ENCODE results near the gene ELF2.
"Not testable (repeated sequence)": the region's sequence is repeated elsewhere in the genome, so short reads cannot be mapped to it uniquely, and the experiment has no call there.

Gene ELF2

GRCh38 chr4:139024686-139025085, 152.3 kb downstream of the ELF2 start:
- no peak for DNase-seq (ENCODE audit: low read depth in 2 of 2)

DNA sequence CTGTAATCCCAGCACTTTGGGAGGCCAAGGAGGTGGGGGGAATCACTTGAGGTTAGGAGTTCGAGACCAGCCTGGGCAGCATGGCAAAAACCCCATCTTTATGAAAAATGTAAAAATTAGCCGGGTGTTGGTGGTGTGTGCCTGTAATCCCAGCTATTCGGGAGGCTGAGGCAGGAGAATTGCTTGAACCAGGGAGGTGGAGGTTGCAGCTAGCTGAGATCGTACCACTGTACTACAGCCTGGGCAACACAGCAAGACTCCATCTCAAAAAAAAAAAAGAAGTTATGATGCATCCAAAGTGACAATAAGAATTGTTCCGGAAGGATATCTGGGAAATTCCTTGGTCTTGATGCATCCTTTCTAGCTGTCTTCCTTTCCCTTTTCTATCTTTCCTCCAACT, 154.2 kb downstream of the ELF2 start:
- no peak for DNase-seq (ENCODE audit: low read depth in 2 of 2)

- DNase-seq (ENCODE audit: low read depth in 2 of 2), result not testable (repeated sequence)
Measured at GRCh38 chr4:139021071-139021470, 155.9 kb downstream of the ELF2 start.

GRCh38 chr4:139020384-139020783, 156.6 kb downstream of the ELF2 start:
- DNase-seq (ENCODE audit: low read depth in 2 of 2), result no peak

DNA sequence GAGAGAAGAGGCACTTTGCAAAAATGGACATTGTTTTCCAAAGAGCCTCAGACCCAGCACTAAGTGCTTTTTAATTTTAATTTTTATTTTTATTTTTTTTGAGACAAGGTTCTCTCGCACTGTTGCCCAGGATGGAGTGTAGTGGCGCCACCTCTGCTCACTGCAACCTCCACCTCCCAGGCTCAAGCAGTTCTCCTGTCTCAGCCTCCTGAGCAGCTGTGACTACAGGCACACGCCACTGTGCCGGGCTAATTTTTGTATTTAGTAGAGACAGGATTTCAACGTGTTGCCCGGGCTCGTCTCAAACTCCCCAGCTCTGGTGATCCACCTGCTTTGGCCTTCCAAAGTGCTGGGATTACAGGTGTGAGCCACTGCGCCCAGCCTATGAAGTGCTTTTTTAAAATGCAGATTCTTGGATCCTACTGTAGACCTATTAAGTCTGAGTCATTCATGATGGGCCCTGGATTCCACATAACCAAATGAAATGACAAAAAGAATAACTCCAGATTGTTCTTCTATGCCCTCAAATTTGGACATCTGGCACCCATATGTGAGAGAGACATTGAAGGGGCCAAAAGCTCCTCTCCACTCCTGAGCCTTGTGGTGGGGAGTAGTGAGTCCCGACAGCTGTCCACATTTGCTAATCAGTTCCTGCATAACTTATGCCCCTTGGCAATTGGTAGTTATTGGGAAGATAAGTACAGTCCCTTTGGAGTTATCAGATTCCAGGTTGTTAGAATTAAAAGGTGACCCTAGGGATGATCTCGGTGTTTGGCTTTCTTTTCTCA, 157.9 kb downstream of the ELF2 start:
- DNase-seq (ENCODE audit: low read depth in 2 of 2), result no peak

GRCh38 chr4:139018501-139018900, 158.5 kb downstream of the ELF2 start:
- DNase-seq (ENCODE audit: low read depth in 2 of 2), result no peak

GRCh38 chr4:139017861-139018260, 159.2 kb downstream of the ELF2 start:
- DNase-seq (ENCODE audit: low read depth in 2 of 2), result no peak

GRCh38 chr4:139015948-139016471, 161.0 kb downstream of the ELF2 start:
- DNase-seq (ENCODE audit: low read depth in 2 of 2), result peak; percentile 17 to 40

DNA sequence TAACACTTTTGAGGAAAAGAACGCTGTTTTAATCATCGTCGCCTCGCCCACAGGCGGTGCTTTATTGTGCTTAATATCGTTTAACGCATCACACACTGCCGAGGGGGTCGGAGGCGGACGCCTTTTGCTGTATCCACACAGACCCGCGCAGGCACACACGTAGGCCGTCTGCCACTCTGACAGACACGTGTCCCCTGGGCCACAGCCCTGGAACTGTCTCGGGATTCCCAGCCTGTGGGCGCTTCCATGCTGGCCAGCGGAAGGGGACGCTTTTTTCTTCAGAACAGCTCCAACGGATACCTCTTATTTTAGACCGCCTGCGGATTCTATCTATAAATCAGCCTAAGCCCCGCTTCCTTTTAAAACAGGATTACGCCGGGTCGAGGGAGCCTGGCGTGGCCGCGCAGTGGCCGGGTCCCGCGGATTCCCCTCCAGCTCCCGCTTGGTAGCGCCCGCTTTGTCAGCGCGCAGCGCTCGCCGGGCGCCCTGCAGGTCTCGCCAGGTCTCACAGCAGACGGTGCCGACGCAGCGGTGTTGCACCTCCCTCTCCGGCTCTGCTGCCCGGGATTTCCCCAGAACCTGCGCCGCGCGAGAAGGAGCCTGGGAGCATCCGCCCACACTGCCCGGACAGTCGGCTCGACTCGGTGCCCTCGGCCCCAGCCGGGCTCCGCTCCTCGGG, 161.6 kb downstream of the ELF2 start, which contains the start of gene NOCT:
TSS of gene NOCT (plus strand) at position 513 of the 679 bp plus-strand sequence. CDS start 201 bp downstream, outside the sequence.
- peak; percentile 84 to 88 for DNase-seq (ENCODE audit: low read depth in 2 of 2)

- DNase-seq (ENCODE audit: low read depth in 2 of 2), result peak in 1 of 2 donors; percentile 6
Measured at GRCh38 chr4:139014371-139015268, 162.4 kb downstream of the ELF2 start.

- DNase-seq (ENCODE audit: low read depth in 2 of 2), result no peak
Measured at GRCh38 chr4:139011225-139011950, 165.6 kb downstream of the ELF2 start.

GRCh38 chr4:139009702-139010101, 167.3 kb downstream of the ELF2 start:
- no peak for DNase-seq (ENCODE audit: low read depth in 2 of 2)

DNA sequence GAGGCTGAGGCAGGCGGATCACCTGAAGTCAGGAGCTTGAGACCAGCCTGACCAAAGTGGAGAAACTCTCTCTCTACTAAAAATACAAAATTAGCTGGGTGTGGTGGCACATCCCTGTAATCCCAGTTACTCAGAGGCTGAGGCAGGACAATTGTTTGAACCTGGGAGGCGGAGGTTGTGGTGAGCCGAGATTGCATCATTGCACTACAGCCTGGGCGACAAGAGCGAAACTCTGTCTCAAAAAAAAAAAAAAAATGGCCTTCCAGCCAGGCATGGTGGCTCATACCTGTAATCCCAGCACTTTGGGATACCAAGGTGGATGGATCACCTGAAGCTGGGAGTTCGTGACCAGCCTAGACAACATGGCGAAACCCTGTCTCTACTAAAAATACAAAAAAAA, 168.7 kb downstream of the ELF2 start:
- not testable (repeated sequence) for DNase-seq (ENCODE audit: low read depth in 2 of 2)

DNA sequence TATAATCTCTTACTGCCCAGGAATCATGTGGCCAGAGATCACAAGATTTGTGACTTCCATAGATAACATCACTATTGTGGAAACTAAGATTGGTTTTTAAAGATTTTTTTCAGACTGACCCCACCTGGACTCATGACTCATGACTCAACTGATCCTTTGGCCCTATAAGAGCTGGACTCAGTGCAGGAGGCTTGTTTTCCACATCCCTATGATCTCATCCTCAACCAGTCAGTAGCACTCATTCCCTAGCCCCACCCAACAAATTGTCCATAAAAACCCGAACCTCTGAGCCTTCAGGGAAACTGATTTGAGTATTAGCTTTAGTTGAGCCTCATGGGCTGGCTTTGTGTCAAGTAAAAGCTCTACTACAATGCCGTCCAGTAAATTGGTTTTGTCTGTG, 169.4 kb downstream of the ELF2 start:
- no peak for DNase-seq (ENCODE audit: low read depth in 2 of 2)
